ENCODE data around the gene CHRNA5. TPM values are rescaled to one million over a fixed set of nuclear protein-coding genes. Genes with fewer than 3 reads are reported as not detected.
A peak's percentile ranks its signal among the peaks of the same experiment; 100 is the strongest.

The CHRNA5 gene
- polyA plus RNA-seq, 2 of the 4 experiments (the other 2 are of a cell fraction) = 29.8 to 49.6 TPM

DNA sequence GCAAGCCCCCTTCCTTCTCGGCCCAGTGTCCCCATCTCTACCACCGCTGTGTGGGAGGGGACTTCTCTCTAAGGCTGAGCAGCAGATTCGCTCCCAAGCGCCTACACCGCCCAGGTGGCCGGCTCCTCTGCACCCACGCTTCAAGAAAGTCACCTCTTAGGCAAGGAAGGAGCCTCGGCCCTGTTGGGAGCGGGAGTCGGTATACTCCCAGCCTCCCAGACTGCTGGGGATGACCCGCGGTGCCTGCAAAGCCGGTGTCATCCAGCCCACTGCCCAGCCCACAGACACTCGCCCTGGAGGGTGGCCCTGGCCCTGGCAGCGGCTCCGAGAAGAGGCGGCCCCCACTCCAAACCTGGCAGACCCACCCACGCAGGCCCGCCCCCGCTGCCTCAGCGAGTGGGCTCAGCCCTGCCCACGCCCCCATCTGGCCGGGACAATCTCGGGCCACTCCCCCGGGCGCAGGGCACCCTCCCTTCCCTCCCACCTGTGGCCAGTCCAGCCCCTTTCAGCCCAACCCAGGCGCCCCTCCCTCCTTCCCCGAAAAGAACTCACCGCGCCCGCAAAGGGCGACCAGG lies 75.3 kb downstream of the CHRNA5 start (continued):
- no peak for TF ChIP-seq HEYL (CRISPR knock-in tag; IDR thresholded peaks at IDR 0.05)
- TF ChIP-seq BHLHE40 (IDR thresholded peaks at IDR 0.05; ENCODE audit: low read depth, low read length) = no peak
- no peak for TF ChIP-seq SREBF2 (IDR thresholded peaks at IDR 0.05)
- TF ChIP-seq ESRRA (IDR thresholded peaks at IDR 0.05; ENCODE audit: borderline replicate concordance, low read length) = no peak

DNA sequence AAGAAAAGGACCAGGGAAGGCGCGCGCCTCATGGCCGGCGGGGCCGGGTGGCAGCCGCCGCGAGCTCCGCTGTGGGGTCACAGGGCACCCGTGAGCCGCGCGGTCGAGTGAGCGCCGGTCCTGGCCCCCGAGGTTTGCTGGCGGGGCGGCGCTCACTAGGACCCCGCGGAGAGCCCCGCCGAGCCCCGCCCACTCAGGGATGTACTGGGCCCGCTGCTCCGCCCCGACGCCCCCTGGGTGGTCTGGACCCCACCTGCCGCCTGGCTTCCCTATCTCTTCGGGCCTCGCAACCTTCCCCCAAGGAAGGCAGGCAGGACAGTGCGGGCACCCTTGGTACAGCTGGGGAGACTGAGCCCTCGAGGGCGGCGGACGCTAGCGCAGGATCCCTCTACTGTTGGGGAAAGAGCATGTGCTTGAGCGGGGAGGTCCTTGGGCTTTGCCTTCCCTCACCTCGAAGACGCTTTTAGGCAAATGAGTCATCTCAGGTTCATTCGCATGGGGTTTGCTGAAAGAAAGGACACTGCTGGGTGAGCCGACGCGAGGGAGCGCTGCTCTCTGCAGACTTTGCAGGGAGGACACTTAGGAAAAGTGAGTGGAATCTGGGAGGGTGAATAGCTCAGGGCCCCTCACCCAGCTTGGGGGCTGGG lies 75.9 kb downstream of the CHRNA5 start, which contains the start of gene CHRNB4:
Gene CHRNB4, minus strand, starts transcription at position 109 of the 647 bp plus-strand sequence. Its CDS starts 77 bp downstream, at position 32.
- CTCF ChIA-PET = interaction anchor here (1.9 to 15.4 kb wide), 4 partner anchors 10 to 110 kb away, joined by 10 to 224 read pairs (median 96); partner anchors contain the start of gene CHRNA3
- H3K9me3 ChIP-seq = no peaks in the 10 kb centered on the region
- H3K4me3 ChIP-seq = peak within 1 kb of the TSS; percentile 58
- POLR2A ChIA-PET = no interaction called here
- no peak for TF ChIP-seq TFCP2L1 (CRISPR knock-in tag; IDR thresholded peaks at IDR 0.05)
- TF ChIP-seq, protein P1, sequence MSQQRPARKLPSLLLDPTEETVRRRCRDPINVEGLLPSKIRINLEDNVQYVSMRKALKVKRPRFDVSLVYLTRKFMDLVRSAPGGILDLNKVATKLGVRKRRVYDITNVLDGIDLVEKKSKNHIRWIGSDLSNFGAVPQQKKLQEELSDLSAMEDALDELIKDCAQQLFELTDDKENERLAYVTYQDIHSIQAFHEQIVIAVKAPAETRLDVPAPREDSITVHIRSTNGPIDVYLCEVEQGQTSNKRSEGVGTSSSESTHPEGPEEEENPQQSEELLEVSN (IDR thresholded peaks at IDR 0.05; ENCODE audit: borderline replicate concordance, low read depth) = peak; percentile 78
- no peak for TF ChIP-seq HOXB5 (CRISPR knock-in tag; IDR thresholded peaks at IDR 0.05)
- TF ChIP-seq, protein P2, sequence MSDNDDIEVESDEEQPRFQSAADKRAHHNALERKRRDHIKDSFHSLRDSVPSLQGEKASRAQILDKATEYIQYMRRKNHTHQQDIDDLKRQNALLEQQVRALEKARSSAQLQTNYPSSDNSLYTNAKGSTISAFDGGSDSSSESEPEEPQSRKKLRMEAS (IDR thresholded peaks at IDR 0.05) = peak; percentile 64
- FAIRE-seq (no peak), ATAC-seq (peak; percentile 69 to 84), DNase-seq (ENCODE audit: low read depth in 1 of 2, low spot score in 1 of 2) (peak in 1 of 2 experiments; percentile 49)
- 0 out of 3 replicates have a peak, but pooled peaks cover 3% of the 10 kb centered on the region for H3K4me1 ChIP-seq
- 33% methylated on average over 36 of the region's 47 CpGs for WGBS (ENCODE audit: missing lambda C conversion rate)
- H3K4me2 ChIP-seq = peak within 1 kb of the TSS; percentile 85
- H3K27ac ChIP-seq = peak within 1 kb of the TSS; percentile 66 to 85; a peak in 5 of 6 replicates

DNA sequence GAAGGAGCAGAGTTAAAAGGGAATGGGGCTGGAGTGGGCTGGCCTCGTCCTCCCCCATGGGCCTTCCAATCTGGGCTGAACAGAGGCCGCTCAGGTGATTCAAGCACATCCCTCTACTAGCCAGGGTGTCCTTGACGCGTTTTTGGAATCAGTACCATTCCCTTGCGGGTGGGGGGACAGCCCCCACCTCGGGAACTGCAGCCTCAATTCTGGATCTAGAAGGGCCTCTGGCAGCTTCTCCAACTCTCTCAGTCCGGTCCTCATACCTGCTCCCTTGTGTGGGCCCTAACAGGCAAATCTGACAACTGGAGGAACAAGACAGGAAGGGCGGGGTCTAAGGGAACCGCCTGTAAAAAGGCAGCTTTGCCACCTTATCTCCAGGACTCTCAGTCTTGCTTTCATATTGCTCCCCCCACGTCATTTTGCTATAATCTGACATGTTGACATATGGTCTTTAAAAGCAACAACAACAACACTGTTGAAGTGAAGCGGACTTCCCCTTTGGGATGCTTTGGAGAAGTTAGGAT lies 76.5 kb downstream of the CHRNA5 start:
- 0 out of 3 replicates have a peak, but pooled peaks cover 3% of the 10 kb centered on the region for H3K4me1 ChIP-seq
- 82% methylated on average over 11 of the region's 11 CpGs for WGBS (ENCODE audit: missing lambda C conversion rate)
- FAIRE-seq (peak; percentile 28), DNase-seq (ENCODE audit: low read depth in 1 of 2, low spot score in 1 of 2) (no peak), ATAC-seq (no peak)
- no peak overlapping the region for H3K4me3 ChIP-seq
- ChIA-PET CTCF (interaction anchor here (1.1 to 15.4 kb wide), 6 partner anchors 10 to 109 kb away, joined by 4 to 224 read pairs (median 10); partner anchors contain the start of gene CHRNA3), POLR2A (no interaction called here)
- no peaks in the 10 kb centered on the region for H3K9me3 ChIP-seq
- no peak overlapping the region for H3K27ac ChIP-seq
- TF ChIP-seq RCOR1 (IDR thresholded peaks at IDR 0.05; ENCODE audit: low read depth, low read length) (no peak), PHF8 (IDR thresholded peaks at IDR 0.05; ENCODE audit: borderline replicate concordance, low read depth) (no peak), TFCP2L1 (CRISPR knock-in tag; IDR thresholded peaks at IDR 0.05) (no peak), KDM1A (IDR thresholded peaks at IDR 0.05; ENCODE audit: low read depth) (no peak), CHD2 (IDR thresholded peaks at IDR 0.05; ENCODE audit: low read length, partially characterized antibody) (no peak), RNF2 (IDR thresholded peaks at IDR 0.05; ENCODE audit: borderline replicate concordance, low read depth) (no peak), JUN (IDR thresholded peaks at IDR 0.05) (no peak), FOSL2 (IDR thresholded peaks at IDR 0.05) (no peak), FOSL2 (CRISPR knock-in tag; IDR thresholded peaks at IDR 0.05) (no peak)
- TF ChIP-seq, protein P3, sequence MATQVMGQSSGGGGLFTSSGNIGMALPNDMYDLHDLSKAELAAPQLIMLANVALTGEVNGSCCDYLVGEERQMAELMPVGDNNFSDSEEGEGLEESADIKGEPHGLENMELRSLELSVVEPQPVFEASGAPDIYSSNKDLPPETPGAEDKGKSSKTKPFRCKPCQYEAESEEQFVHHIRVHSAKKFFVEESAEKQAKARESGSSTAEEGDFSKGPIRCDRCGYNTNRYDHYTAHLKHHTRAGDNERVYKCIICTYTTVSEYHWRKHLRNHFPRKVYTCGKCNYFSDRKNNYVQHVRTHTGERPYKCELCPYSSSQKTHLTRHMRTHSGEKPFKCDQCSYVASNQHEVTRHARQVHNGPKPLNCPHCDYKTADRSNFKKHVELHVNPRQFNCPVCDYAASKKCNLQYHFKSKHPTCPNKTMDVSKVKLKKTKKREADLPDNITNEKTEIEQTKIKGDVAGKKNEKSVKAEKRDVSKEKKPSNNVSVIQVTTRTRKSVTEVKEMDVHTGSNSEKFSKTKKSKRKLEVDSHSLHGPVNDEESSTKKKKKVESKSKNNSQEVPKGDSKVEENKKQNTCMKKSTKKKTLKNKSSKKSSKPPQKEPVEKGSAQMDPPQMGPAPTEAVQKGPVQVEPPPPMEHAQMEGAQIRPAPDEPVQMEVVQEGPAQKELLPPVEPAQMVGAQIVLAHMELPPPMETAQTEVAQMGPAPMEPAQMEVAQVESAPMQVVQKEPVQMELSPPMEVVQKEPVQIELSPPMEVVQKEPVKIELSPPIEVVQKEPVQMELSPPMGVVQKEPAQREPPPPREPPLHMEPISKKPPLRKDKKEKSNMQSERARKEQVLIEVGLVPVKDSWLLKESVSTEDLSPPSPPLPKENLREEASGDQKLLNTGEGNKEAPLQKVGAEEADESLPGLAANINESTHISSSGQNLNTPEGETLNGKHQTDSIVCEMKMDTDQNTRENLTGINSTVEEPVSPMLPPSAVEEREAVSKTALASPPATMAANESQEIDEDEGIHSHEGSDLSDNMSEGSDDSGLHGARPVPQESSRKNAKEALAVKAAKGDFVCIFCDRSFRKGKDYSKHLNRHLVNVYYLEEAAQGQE (IDR thresholded peaks at IDR 0.05) = no peak
- H3K4me2 ChIP-seq = no peak overlapping the region

All from A549 (cell line).